Aorta (tissue), 5 donors: ENCODE data around the gene SPAAR. TPM values are rescaled to one million over a fixed set of nuclear protein-coding genes. Genes with fewer than 3 reads are reported as not detected.
"Not testable (repeated sequence)": the region's sequence is repeated elsewhere in the genome, so short reads cannot be mapped to it uniquely, and the experiment has no call there.

Experiments used
- ATAC-seq: fragments of 200-7000 bp; cut with Tn5 transposase; one replicate; pipeline ENCODE4 v1.9.1; 2022; ENCODE audit warnings: moderate library complexity; ENCODE audit not compliant: low FRiP score
- DNase-seq, 2 donors: peaks; one replicate each; pipeline ENCODE4 v3.0.0-alpha.2; 2020
- H3K27ac ChIP-seq, 2 donors: one replicate each; pipeline ENCODE4 v1.5.1; 2013; ENCODE audit warnings: low read length in 2 of 2, mild to moderate bottlenecking in 2 of 2, moderate library complexity in 2 of 2, control low read depth in 1 of 2, inconsistent platforms in 1 of 2, low read depth in 1 of 2
- H3K27me3 ChIP-seq, 2 donors: one replicate each; pipeline ENCODE4 v1.6.1; 2013; ENCODE audit warnings: control low read depth in 1 of 2, low read length in 1 of 2, mild to moderate bottlenecking in 1 of 2, moderate library complexity in 1 of 2; ENCODE audit not compliant: insufficient read depth in 2 of 2, control insufficient read depth in 1 of 2
- H3K36me3 ChIP-seq, 2 donors: one replicate each; pipeline ENCODE4 v1.6.1; 2013; ENCODE audit warnings: control low read depth in 1 of 2, low read length in 1 of 2, mild to moderate bottlenecking in 1 of 2; ENCODE audit not compliant: insufficient read depth in 2 of 2, control insufficient read depth in 1 of 2
- H3K4me1 ChIP-seq, 2 donors: one replicate each; pipeline ENCODE4 v1.6.1; 2013; ENCODE audit warnings: low read length in 2 of 2, control low read depth in 1 of 2, mild to moderate bottlenecking in 1 of 2, moderate library complexity in 1 of 2; ENCODE audit not compliant: insufficient read depth in 2 of 2, control insufficient read depth in 1 of 2
- H3K4me3 ChIP-seq, 2 donors: one replicate each; pipeline ENCODE4 v1.5.1; 2013; ENCODE audit warnings: low read length in 2 of 2, control low read depth in 1 of 2, mild to moderate bottlenecking in 1 of 2
- H3K9me3 ChIP-seq: one replicate; pipeline ENCODE4 v1.6.1; 2013; ENCODE audit warnings: mild to moderate bottlenecking, low read length; ENCODE audit not compliant: control insufficient read depth
- WGBS, 2 donors: extraction: QIAGEN DNeasy Blood & Tissue Kit; methylation state at CpG; one replicate each; pipeline ENCODE4 v1.1.7; 2013; 5-methylcytosine and 5-hydroxymethylcytosine counted together
- intact Hi-C, 2 donors: fragments of 100-400 bp; cut with DNase I; formaldehyde crosslinking; loops; one replicate each; pipeline versions ENCODE4 v1.14.2 to v1.15.0; 2022
- polyA plus RNA-seq, 2 donors: library from polyadenylated mRNA; stranded (reverse); fragments of 200-250 nt; gene quantifications; one replicate each; pipeline ENCODE4 v1.2.3, GENCODE V29; 2013
- total RNA-seq, 2 donors: library from RNA; stranded (reverse); fragmentation: NEBNext Ultra II Directional; extraction: Animal tissue kit (Norgen Biotek cat#: 25700); gene quantifications; one replicate each; pipeline ENCODE4 v1.2.1, GENCODE V29; 2021
- donor health status: healthy with polysubstance abuse.
- donor health status: Bipolar disorder and iron deficiency.
- donor health status: DM: no; HTN: no; CAD: no.
- donor health status: DM: no; HTN: no; CAD: no.
- donor health status: DM: yes; HTN: yes; CAD: no.

The SPAAR gene
- total and polyA plus RNA-seq, 4 donors: 0.82 to 4.5 (median 4.0) TPM; not detected in 1

GRCh38 chr9:35869621-35870216, 39.6 kb upstream of the SPAAR start:
- WGBS, 2 donors: 89 to 91% methylated on average over 19 of the region's 19 CpGs
- intact Hi-C loops: loop anchor here in 1 of 2 donors (2.0 kb wide), 1 partner anchor 23 kb away; no protein-coding TSS in a partner anchor
- Histone ChIP-seq H3K36me3 (no peaks in the 10 kb centered on the region), H3K9me3 (no peaks in the 10 kb centered on the region), H3K4me3 (no peak overlapping the region), H3K27me3 (no peaks in the 10 kb centered on the region), H3K27ac (no peak overlapping the region), H3K4me1 (no peaks in the 10 kb centered on the region)
- ATAC-seq: no peak
- DNase-seq: peak in 1 of 2 donors; percentile 44

- H3K27ac ChIP-seq: no peak within 1 kb of the TSS
- H3K36me3 ChIP-seq: no peaks in the 10 kb centered on the region
- intact Hi-C loops: loop anchor here in 1 of 2 donors (2.0 kb wide), 1 partner anchor 22 kb away; no protein-coding TSS in a partner anchor
- DNase-seq (no peak), ATAC-seq (no peak)
- no peak within 1 kb of the TSS for H3K4me3 ChIP-seq
- no peaks in the 10 kb centered on the region for H3K27me3 ChIP-seq
- no peaks in the 10 kb centered on the region for H3K4me1 ChIP-seq
- 89 to 92% methylated on average over 8 of the region's 8 CpGs for WGBS, 2 donors
- H3K9me3 ChIP-seq: no peaks in the 10 kb centered on the region
Observed at GRCh38 chr9:35870351-35870923, 38.9 kb upstream of the SPAAR start, which contains the start of gene OR13J1. Gene OR13J1 (minus strand): TSS chr9:35870401. CDS start chr9:35870401, 0 bp downstream.

GRCh38 chr9:35871545-35871944, 37.7 kb upstream of the SPAAR start:
- Histone ChIP-seq H3K4me1 (no peaks in the 10 kb centered on the region), H3K4me3 (no peak overlapping the region), H3K9me3 (no peaks in the 10 kb centered on the region), H3K27ac (no peak overlapping the region), H3K27me3 (no peaks in the 10 kb centered on the region), H3K36me3 (no peaks in the 10 kb centered on the region)
- 49% methylated on average over 3 of the region's 3 CpGs for WGBS, 2 donors
- DNase-seq (peak in 1 of 2 donors; percentile 29), ATAC-seq (peak; percentile 29)
- intact Hi-C loops: loop anchor here in 1 of 2 donors (2.0 kb wide), 1 partner anchor 21 kb away; no protein-coding TSS in a partner anchor

GRCh38 chr9:35872505-35872904, 36.8 kb upstream of the SPAAR start:
- H3K27ac ChIP-seq: no peak overlapping the region
- no peaks in the 10 kb centered on the region for H3K9me3 ChIP-seq
- intact Hi-C loops: no loop called here
- no peaks in the 10 kb centered on the region for H3K27me3 ChIP-seq
- no peaks in the 10 kb centered on the region for H3K36me3 ChIP-seq
- no peaks in the 10 kb centered on the region for H3K4me1 ChIP-seq
- WGBS, 2 donors: 70 to 73% methylated on average over 3 of the region's 3 CpGs
- no peak for ATAC-seq
- no peak for DNase-seq
- H3K4me3 ChIP-seq: no peak overlapping the region

GRCh38 chr9:35882263-35882848, 26.9 kb upstream of the SPAAR start:
- Histone ChIP-seq H3K9me3 (no peaks in the 10 kb centered on the region), H3K36me3 (no peaks in the 10 kb centered on the region), H3K4me1 (no peaks in the 10 kb centered on the region), H3K27ac (no peak overlapping the region), H3K27me3 (no peaks in the 10 kb centered on the region), H3K4me3 (no peak overlapping the region)
- peak; percentile 87 to 95 for DNase-seq
- intact Hi-C loops: loop anchor here (1.0 to 10.0 kb wide), 3 partner anchors 55 to 228 kb away; partner anchors contain the start of genes CCDC107 (in 1 of the 2), FAM221B (in 1 of the 2), RMRP (in 1 of the 2) and SIT1 (in 1 of the 2)
- peak; percentile 88 for ATAC-seq
- 1% methylated on average over 4 of the region's 4 CpGs for WGBS, 2 donors

- Histone ChIP-seq H3K9me3 (no peaks in the 10 kb centered on the region), H3K4me1 (no peaks in the 10 kb centered on the region), H3K27ac (no peak overlapping the region), H3K4me3 (no peak overlapping the region), H3K36me3 (no peaks in the 10 kb centered on the region), H3K27me3 (no peaks in the 10 kb centered on the region)
- ATAC-seq (no peak), DNase-seq (no peak)
- intact Hi-C loops: loop anchor here (1.0 to 10.0 kb wide), 3 partner anchors 56 to 228 kb away; partner anchors contain the start of genes CCDC107 (in 1 of the 2), FAM221B (in 1 of the 2), RMRP (in 1 of the 2) and SIT1 (in 1 of the 2)
- 71 to 73% methylated on average over 3 of the region's 3 CpGs for WGBS, 2 donors
Observed at GRCh38 chr9:35882996-35883395, 26.3 kb upstream of the SPAAR start.

GRCh38 chr9:35884908-35885307, 24.4 kb upstream of the SPAAR start:
- H3K36me3 ChIP-seq, H3K27ac ChIP-seq, H3K9me3 ChIP-seq, H3K4me1 ChIP-seq, ATAC-seq, DNase-seq, H3K4me3 ChIP-seq, H3K27me3 ChIP-seq: not testable (repeated sequence)
- WGBS, 2 donors: 84 to 91% methylated on average over 3 of the region's 3 CpGs
- intact Hi-C loops: loop anchor here in 1 of 2 donors (5.0 to 10.0 kb wide), 2 partner anchors 58 to 230 kb away; partner anchors contain the start of genes CCDC107, FAM221B, RMRP and SIT1

- Histone ChIP-seq H3K27ac (no peak overlapping the region), H3K27me3 (no peaks in the 10 kb centered on the region), H3K4me1 (no peaks in the 10 kb centered on the region), H3K4me3 (no peak overlapping the region), H3K36me3 (no peaks in the 10 kb centered on the region), H3K9me3 (no peaks in the 10 kb centered on the region)
- WGBS, 2 donors: 78 to 80% methylated on average over 3 of the region's 3 CpGs
- no peak for ATAC-seq
- DNase-seq: no peak
- intact Hi-C loops: loop anchor here in 1 of 2 donors (2.0 kb wide), 1 partner anchor 21 kb away; the partner anchor contains the start of gene OR13J1
Observed at GRCh38 chr9:35891646-35892045, 17.6 kb upstream of the SPAAR start.
